Activated naive CD8-positive, alpha-beta T cell treated with anti-CD3 and anti-CD28 coated beads, Interleukin-2, amount 10 ng/mL, durations not matched to agents 7 days and 5 days (primary cell): Measurements from ENCODE around the gene VCP. TPM values are rescaled to one million over a fixed set of nuclear protein-coding genes. Genes with fewer than 3 reads are reported as not detected.

Source experiments
- ATAC-seq: fragments of 150-1000 bp; cut with Tn5 transposase; one replicate; pipeline ENCODE4 v1.10.0; 2021; ENCODE audit warnings: low read depth, moderate library complexity
- POLR2A ChIA-PET: fragments of 350-600 bp; sonication (Branson Sonifier 250); formaldehyde crosslinking; loops from one replicate; lab custom pipeline; 2021; ENCODE audit warnings: antibody characterized with exemption; lab: Charles Lee
- DNase-seq: peaks from one replicate; pipeline ENCODE4 v3.0.0; 2021
- H3K27ac Mint-ChIP-seq: one replicate; pipeline ENCODE4 v1.8.0; 2022; ENCODE audit warnings: mild to moderate bottlenecking, mixed read lengths
- H3K27me3 Mint-ChIP-seq: one replicate; pipeline ENCODE4 v1.8.0; 2022; ENCODE audit warnings: mild to moderate bottlenecking, moderate library complexity, mixed read lengths
- H3K36me3 Mint-ChIP-seq: one replicate; pipeline ENCODE4 v1.8.0; 2021; ENCODE audit warnings: mild to moderate bottlenecking, mixed read lengths
- H3K4me1 Mint-ChIP-seq: one replicate; pipeline ENCODE4 v1.8.0; 2021; ENCODE audit warnings: mixed read lengths
- H3K4me3 Mint-ChIP-seq: one replicate; pipeline ENCODE4 v1.8.0; 2022; ENCODE audit warnings: mild to moderate bottlenecking, moderate library complexity, mixed read lengths
- H3K9me3 Mint-ChIP-seq: one replicate; pipeline ENCODE4 v1.8.0; 2021; ENCODE audit warnings: mixed read lengths
- total RNA-seq, 2 experiments: library from RNA; stranded (reverse); gene quantifications; one replicate each; pipeline ENCODE4 v1.2.3, GENCODE V29; 2021

The VCP gene
- total RNA-seq, 2 experiments from 2014 or later, result 183 to 189 TPM

GRCh38 chr9:35096035-35096849 lies 23.8 kb upstream of the VCP start, which contains the start of gene PIGO:
Gene PIGO (minus strand): TSS chr9:35096591. CDS start chr9:35095565, 1,026 bp downstream.
- Mint-ChIP-seq H3K9me3 (no peaks in the 10 kb centered on the region), H3K4me3 (peak within 1 kb of the TSS; percentile 86), H3K27me3 (no peaks in the 10 kb centered on the region), H3K4me1 (peaks cover 29% of the 10 kb centered on the region), H3K27ac (peak within 1 kb of the TSS; percentile 88), H3K36me3 (peaks cover 17% of the 10 kb centered on the region)
- POLR2A ChIA-PET, result interaction anchor here (1.2 to 8.5 kb wide), 6 partner anchors 13 to 24 kb away, joined by 3 to 64 read pairs (median 12); partner anchors contain the start of genes FANCG and VCP
- DNase-seq (peak; percentile 92), ATAC-seq (peak; percentile 92)

GRCh38 chr9:35091536-35091935 lies 19.1 kb upstream of the VCP start:
- Mint-ChIP-seq H3K9me3 (no peaks in the 10 kb centered on the region), H3K27ac (no peak overlapping the region), H3K4me1 (peaks cover 15% of the 10 kb centered on the region), H3K27me3 (no peaks in the 10 kb centered on the region), H3K36me3 (peaks cover 9% of the 10 kb centered on the region), H3K4me3 (no peak overlapping the region)
- no peak for DNase-seq
- ATAC-seq, result no peak
- POLR2A ChIA-PET, result interaction anchor here (0.8 to 8.5 kb wide), 2 partner anchors 12 kb away, joined by 3 to 64 read pairs; partner anchors contain the start of genes FANCG and STOML2

GRCh38 chr9:35089434-35089833 lies 17.0 kb upstream of the VCP start:
- POLR2A ChIA-PET, result no interaction called here
- Mint-ChIP-seq H3K4me1 (peaks cover under 1% of the 10 kb centered on the region), H3K9me3 (no peaks in the 10 kb centered on the region), H3K4me3 (no peak overlapping the region), H3K27me3 (no peaks in the 10 kb centered on the region), H3K36me3 (peaks cover 9% of the 10 kb centered on the region), H3K27ac (no peak overlapping the region)
- no peak for DNase-seq
- ATAC-seq, result no peak

- Mint-ChIP-seq H3K4me3 (no peak overlapping the region), H3K27me3 (no peaks in the 10 kb centered on the region), H3K36me3 (peaks cover 4% of the 10 kb centered on the region), H3K27ac (no peak overlapping the region), H3K9me3 (no peaks in the 10 kb centered on the region), H3K4me1 (peaks cover under 1% of the 10 kb centered on the region)
- ATAC-seq (no peak), DNase-seq (no peak)
- POLR2A ChIA-PET, result interaction anchor here (0.8 kb wide), 1 partner anchor 13 kb away, joined by 3 read pairs; no protein-coding TSS in a partner anchor
These were observed 12.7 kb upstream of the VCP start for GRCh38 chr9:35085078-35085477.

- Mint-ChIP-seq H3K27ac (peak within 1 kb of the TSS; percentile 99), H3K4me3 (peak within 1 kb of the TSS; percentile 98), H3K4me1 (peaks cover 22% of the 10 kb centered on the region), H3K36me3 (peaks cover 15% of the 10 kb centered on the region), H3K27me3 (no peaks in the 10 kb centered on the region), H3K9me3 (no peaks in the 10 kb centered on the region)
- POLR2A ChIA-PET, result interaction anchor here (0.8 to 5.7 kb wide), 15 partner anchors 8 to 652 kb away, joined by 3 to 64 read pairs (median 6); partner anchors contain the start of genes ATOSB, CREB3, DNAJB5 and PIGO
- ATAC-seq, result peak; percentile 88
- peak; percentile 87 for DNase-seq
These were observed 7.3 kb upstream of the VCP start, which contains the start of gene FANCG for GRCh38 chr9:35079426-35080341. Gene FANCG (minus strand): TSS chr9:35079942. CDS start chr9:35079524, 418 bp downstream.

- peak overlapping the region; percentile 99 for H3K27ac Mint-ChIP-seq
- POLR2A ChIA-PET, result interaction anchor here (0.8 to 5.7 kb wide), 14 partner anchors 8 to 653 kb away, joined by 3 to 64 read pairs (median 9); partner anchors contain the start of genes ATOSB, CREB3, DNAJB5 and PIGO
- peaks cover 22% of the 10 kb centered on the region for H3K4me1 Mint-ChIP-seq
- H3K27me3 Mint-ChIP-seq, result no peaks in the 10 kb centered on the region
- ATAC-seq (no peak), DNase-seq (no peak)
- no peaks in the 10 kb centered on the region for H3K9me3 Mint-ChIP-seq
- H3K36me3 Mint-ChIP-seq, result peaks cover 20% of the 10 kb centered on the region
- peak overlapping the region; percentile 98 for H3K4me3 Mint-ChIP-seq
These were observed 6.6 kb upstream of the VCP start for GRCh38 chr9:35079041-35079425.

- H3K36me3 Mint-ChIP-seq, result peaks cover 20% of the 10 kb centered on the region
- no peak for DNase-seq
- no peaks in the 10 kb centered on the region for H3K9me3 Mint-ChIP-seq
- POLR2A ChIA-PET, result interaction anchor here (4.3 to 5.7 kb wide), 2 partner anchors 16 to 25 kb away, joined by 34 to 64 read pairs; partner anchors contain the start of genes PIGO and STOML2
- H3K4me1 Mint-ChIP-seq, result peaks cover 22% of the 10 kb centered on the region
- no peaks in the 10 kb centered on the region for H3K27me3 Mint-ChIP-seq
- peak overlapping the region; percentile 98 for H3K4me3 Mint-ChIP-seq
- H3K27ac Mint-ChIP-seq, result peak overlapping the region; percentile 99
- no peak for ATAC-seq
These were observed 5.6 kb upstream of the VCP start for GRCh38 chr9:35078066-35078465.

GRCh38 chr9:35076848-35077247 lies 4.4 kb upstream of the VCP start:
- Mint-ChIP-seq H3K27ac (no peak overlapping the region), H3K4me1 (peaks cover 28% of the 10 kb centered on the region), H3K4me3 (no peak overlapping the region), H3K36me3 (peaks cover 25% of the 10 kb centered on the region), H3K9me3 (no peaks in the 10 kb centered on the region), H3K27me3 (no peaks in the 10 kb centered on the region)
- no peak for ATAC-seq
- POLR2A ChIA-PET, result interaction anchor here (0.9 to 5.7 kb wide), 2 partner anchors 17 to 88 kb away, joined by 3 to 64 read pairs; partner anchors contain the start of gene PIGO
- DNase-seq, result no peak

GRCh38 chr9:35075358-35075757 lies 2.9 kb upstream of the VCP start:
- DNase-seq (no peak), ATAC-seq (no peak)
- H3K4me3 Mint-ChIP-seq, result no peak overlapping the region
- no peaks in the 10 kb centered on the region for H3K27me3 Mint-ChIP-seq
- no peaks in the 10 kb centered on the region for H3K9me3 Mint-ChIP-seq
- H3K4me1 Mint-ChIP-seq, result peaks cover 33% of the 10 kb centered on the region
- POLR2A ChIA-PET, result no interaction called here
- H3K36me3 Mint-ChIP-seq, result peaks cover 32% of the 10 kb centered on the region
- H3K27ac Mint-ChIP-seq, result no peak overlapping the region

GRCh38 chr9:35074791-35075190 lies 2.4 kb upstream of the VCP start:
- H3K27me3 Mint-ChIP-seq, result no peaks in the 10 kb centered on the region
- no peak for ATAC-seq
- H3K36me3 Mint-ChIP-seq, result peaks cover 36% of the 10 kb centered on the region
- H3K4me1 Mint-ChIP-seq, result peaks cover 34% of the 10 kb centered on the region
- H3K9me3 Mint-ChIP-seq, result no peaks in the 10 kb centered on the region
- no peak for DNase-seq
- no peak overlapping the region for H3K4me3 Mint-ChIP-seq
- POLR2A ChIA-PET, result no interaction called here
- no peak overlapping the region for H3K27ac Mint-ChIP-seq

- Mint-ChIP-seq H3K9me3 (no peaks in the 10 kb centered on the region), H3K36me3 (peaks cover 36% of the 10 kb centered on the region)
These were observed 1.7 kb upstream of the VCP start for GRCh38 chr9:35074141-35074540.

GRCh38 chr9:35073279-35073612 lies 821 bp upstream of the VCP start:
- ATAC-seq, result no peak

More at GRCh38 chr9:35074141-35074540, 1.7 kb upstream of the VCP start:
- peaks cover 35% of the 10 kb centered on the region for H3K4me1 Mint-ChIP-seq
- ATAC-seq (no peak), DNase-seq (no peak)
- POLR2A ChIA-PET, result no interaction called here
- H3K27ac Mint-ChIP-seq, result peak overlapping the region; percentile 12
- no peaks in the 10 kb centered on the region for H3K27me3 Mint-ChIP-seq
- H3K4me3 Mint-ChIP-seq, result no peak overlapping the region

More at GRCh38 chr9:35073279-35073612, 821 bp upstream of the VCP start:
- POLR2A ChIA-PET, result interaction anchor here (2.9 kb wide), 1 partner anchor 42 kb away, joined by 31 read pairs; the partner anchor contains the start of gene ATOSB
- H3K4me3 Mint-ChIP-seq, result peak overlapping the region; percentile 93
- H3K4me1 Mint-ChIP-seq, result peaks cover 38% of the 10 kb centered on the region
- no peaks in the 10 kb centered on the region for H3K27me3 Mint-ChIP-seq
- DNase-seq, result no peak
- no peaks in the 10 kb centered on the region for H3K9me3 Mint-ChIP-seq
- peak overlapping the region; percentile 93 for H3K27ac Mint-ChIP-seq
- peaks cover 38% of the 10 kb centered on the region for H3K36me3 Mint-ChIP-seq
